HG03460 (cell line): ENCODE data around the gene DCHS2.

Experiments
- ATAC-seq: cut with Tn5 transposase; IDR thresholded peaks from one replicate; pipeline ENCODE4 v1.9.1; 2021; ENCODE audit not compliant: unreplicated experiment

DCHS2 gene

DNA sequence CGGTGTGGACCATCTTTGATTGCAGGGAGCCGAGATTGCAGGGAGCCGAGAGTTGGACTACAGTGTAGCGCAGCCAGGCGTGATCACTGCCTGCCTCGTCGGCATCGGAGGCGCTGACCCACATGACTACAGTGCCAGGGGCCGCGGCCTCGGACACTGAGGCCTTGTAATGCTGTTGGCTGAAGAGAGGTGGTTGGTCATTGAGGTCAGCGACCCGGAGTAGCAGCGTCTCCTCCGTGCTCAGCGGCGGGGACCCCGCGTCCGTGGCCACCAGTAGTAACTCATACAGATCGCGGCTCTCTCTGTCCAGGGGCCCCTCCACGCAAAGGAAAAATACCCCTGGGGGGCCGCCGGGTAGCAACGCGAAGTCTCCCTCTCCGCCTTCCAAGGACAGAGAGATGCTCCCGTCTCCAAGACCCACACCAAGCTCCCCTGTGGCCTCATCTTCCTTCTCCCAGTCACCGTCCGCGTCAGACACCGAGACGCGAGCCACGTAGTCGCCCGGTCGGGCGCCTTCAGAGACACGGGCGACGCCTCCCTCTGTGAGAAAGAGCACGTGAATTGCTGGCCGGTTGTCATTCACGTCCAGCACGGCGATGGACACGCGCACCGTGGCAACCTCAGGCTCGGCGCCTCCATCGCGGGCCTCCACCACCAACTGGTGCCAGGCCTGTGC is 1.9 kb downstream of the DCHS2 start:
- no peak for ATAC-seq

DNA sequence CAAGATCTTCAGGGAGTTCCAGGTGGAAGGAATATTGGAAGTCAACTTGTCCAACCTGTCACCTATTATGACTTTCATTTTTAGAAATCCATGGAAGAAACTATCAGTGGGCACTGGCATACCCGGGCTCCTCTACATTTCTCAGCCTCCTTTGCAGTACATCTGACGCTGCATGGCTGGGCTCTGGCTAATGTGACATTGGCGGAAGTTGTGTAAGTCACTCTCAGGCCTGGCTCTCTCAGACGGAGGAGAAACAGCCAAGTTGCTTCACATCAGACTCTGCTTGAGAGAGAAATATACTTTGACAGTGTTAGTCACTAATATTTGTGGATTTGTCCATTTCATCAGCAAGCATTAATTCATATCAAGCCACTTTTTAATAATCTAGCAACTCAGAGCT is 4.5 kb downstream of the DCHS2 start:
- no peak for ATAC-seq

DNA sequence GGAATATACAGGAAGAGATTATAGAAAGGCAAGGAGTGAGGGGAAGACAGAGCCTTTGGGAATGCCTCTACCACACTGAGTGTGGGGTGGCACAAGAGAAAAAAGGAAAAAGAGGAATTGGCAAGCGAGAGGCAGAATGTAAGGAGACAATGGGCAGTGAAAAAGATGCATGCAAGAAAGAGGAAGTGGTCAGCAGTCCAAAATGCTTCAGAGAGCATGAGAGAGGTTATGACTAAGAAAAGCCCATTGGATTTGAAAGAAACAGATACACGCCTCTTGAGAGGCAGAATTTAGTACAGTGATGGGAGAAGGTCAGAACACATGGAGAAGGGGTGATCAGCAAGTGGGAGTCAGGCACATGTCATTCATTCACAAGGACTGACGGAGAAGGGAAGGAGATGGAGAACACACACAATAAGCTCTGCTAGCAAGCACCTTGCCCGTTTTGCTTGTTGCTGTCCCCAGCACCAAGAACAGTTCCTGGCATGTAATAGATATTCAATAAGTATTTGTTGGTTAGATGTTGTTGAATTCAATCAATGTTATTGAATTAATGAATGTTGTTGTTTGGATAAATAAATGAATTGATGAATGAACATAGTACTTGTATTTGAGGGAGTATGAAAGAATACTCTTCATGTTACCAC is 6.3 kb downstream of the DCHS2 start:
- ATAC-seq = peak; percentile 97

DNA sequence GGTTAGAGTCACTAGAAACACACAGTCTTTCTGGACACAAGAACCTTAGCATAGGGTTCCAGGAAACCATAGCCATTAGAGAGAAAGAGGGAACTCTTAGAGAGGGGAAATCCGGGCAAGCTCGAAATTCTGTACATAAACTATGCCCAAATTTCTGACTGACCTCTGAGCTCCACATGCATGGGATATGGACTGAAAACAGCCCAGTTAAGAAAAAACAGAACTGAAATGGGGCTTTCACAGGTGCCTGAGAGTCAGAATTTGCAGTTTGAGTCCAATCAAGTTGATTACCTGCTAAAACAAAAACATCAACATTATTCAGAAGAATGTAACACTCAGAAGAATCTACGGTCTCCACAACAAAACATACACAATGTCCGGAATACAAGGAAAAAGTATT is 13.1 kb downstream of the DCHS2 start:
- peak; percentile 18 for ATAC-seq

DNA sequence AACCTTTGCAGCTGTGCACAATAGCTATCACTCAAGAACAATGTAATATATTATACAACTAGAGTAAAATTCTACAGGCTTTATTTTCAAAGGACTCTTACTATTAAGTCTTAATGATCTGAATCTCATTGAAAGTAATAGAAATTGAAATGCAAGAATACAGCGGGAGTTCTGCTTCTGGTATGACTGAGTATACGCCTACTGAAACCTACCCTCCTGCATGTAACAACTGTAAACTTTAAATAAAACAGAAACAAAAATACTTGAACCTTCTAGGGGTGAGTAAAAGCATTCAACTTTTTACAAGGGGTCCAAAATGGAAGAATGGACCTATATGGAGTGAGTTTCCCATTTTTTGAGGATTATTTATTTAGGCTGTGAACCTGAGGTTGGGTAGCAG is 13.5 kb downstream of the DCHS2 start:
- peak; percentile 68 for ATAC-seq

- ATAC-seq = no peak
These were observed 15.4 kb downstream of the DCHS2 start for GRCh38 chr4:154476232-154476631.

DNA sequence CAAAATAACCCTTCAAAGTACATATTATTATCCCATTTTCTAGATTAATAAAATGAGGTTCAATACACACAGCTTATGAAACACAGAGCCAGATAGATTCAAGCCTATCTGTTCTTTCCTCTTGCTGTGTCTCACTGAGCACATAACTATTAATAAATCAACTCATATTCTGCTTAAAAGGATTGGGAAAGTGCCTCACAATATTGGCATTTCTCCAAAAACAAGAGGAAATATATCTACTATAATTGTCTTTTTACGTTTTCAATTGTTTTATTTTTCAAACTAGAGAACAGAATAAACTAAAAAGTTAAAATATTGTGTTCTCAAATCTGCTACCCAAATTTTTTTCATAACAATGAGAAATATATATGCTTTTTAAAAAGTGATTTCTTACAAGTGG is 15.8 kb downstream of the DCHS2 start:
- no peak for ATAC-seq

- no peak for ATAC-seq
These were observed 18.1 kb downstream of the DCHS2 start for GRCh38 chr4:154473497-154473896.

DNA sequence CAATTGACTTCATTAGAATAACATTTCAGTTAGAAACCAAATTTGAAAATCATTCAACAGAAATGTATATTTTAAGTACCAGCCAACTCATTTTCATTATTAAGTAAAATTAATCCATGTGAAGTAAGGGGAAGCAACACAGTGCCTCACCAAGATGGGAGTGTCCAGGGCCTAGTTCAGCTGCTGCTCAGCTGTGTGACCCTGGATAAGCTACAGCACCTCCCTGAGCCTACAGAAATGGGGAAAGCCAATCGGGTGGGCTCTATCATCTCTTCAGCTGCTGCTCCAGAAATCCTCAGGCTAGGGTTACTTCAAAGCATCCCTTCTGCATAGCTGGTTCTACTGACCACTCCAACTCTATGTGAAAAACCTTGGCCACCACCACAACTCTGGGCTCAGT is 18.7 kb downstream of the DCHS2 start:
- ATAC-seq = no peak

GRCh38 chr4:154471526-154472331 is 19.9 kb downstream of the DCHS2 start:
- ATAC-seq = peak; percentile 84

DNA sequence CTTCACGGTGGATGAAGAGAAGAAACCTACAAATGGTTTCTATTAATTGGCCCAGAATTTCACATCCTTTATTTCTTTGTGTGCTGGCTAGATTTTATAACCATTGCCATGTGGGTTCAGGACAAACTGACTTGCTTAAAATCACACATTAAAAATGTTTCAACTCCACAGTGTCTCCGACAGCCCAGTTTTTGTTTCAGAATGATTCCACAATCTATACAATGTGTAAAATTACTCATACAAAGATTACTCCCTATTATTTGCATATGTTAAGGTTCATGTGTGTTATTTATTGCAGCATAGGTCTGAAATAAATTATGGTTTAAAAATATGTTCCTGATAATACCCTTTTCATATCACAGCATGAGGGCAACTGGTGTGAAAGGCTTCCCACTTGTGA is 20.6 kb downstream of the DCHS2 start:
- peak; percentile 71 for ATAC-seq

DNA sequence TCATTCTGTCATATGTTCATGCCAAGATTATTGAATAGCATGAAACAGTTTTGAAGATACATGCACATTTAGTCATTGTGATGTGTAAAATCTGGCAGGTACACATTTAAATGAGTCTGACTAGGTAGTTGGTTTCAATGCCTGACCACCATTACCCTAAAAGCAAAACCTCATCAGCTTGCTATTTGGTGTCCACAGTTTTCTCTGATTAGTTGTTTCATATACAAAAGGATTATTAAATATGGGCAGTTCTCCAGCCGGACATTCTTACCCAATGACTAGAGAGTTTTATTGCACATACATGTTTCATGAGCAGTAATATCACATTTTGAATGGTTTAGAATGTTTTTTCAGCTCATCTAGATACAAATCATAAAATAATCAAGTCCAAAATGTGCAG is 23.7 kb downstream of the DCHS2 start:
- no peak for ATAC-seq

DNA sequence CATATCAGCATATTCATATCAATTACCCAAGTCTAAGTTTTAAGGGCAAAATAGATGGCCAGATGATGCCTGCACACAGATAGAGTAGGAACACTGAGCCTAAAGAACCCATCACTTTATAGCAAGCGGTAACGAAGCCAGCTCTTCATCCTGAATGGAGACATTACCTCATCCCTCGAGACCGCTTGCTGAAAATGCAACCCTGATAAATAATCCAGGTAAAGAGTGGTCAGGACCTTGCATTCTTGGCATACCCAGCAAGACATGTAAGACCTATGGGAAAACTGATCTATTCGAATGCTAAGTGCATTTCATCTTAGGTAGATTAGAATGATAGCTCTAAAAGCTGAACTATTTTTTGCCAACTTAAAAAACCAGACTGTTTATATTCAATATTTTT is 25.3 kb downstream of the DCHS2 start:
- ATAC-seq = no peak

DNA sequence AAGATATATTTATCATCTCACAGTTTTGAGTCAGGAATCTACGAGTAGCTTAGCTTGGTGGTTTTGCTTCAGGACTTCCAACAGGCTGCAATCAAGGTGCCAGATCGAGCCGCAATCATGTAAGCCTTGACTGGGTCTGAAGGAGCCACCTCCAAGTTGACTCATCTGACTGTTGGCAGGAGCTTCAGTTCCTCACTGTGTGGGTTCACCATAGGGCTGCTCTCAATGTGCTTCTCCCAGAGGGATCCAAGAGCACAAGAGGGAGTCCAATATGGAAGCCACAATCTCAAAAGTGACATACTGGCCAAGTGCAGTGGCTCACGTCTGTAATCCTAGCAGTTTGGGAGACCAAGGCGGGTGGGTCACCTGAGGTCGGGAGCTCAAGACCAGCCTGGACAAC is 26.5 kb downstream of the DCHS2 start:
- no peak for ATAC-seq

- ATAC-seq = no peak
These were observed 26.9 kb downstream of the DCHS2 start for GRCh38 chr4:154464654-154465053.

GRCh38 chr4:154462081-154462810 is 29.4 kb downstream of the DCHS2 start:
- ATAC-seq = no peak

DNA sequence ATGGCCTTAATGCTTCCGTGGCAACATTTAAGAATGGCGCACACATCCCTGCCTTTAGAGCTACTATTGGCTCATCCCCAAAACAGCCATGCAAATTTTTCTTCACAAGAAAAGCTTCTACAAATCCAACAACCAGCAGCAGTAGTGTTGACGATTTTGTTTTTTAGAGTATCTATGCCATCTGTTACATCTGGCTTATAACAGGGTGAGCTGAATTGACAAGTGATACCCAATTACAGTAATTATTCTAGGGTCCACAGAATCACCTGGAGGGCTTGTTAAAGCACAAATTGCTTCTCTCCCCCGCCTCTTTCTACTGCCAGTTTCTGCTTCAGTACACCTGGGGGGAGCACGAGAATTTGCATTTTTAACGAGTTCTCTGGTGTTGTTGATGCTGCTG is 34.1 kb downstream of the DCHS2 start:
- no peak for ATAC-seq

GRCh38 chr4:154456889-154457288 is 34.7 kb downstream of the DCHS2 start:
- ATAC-seq = no peak

DNA sequence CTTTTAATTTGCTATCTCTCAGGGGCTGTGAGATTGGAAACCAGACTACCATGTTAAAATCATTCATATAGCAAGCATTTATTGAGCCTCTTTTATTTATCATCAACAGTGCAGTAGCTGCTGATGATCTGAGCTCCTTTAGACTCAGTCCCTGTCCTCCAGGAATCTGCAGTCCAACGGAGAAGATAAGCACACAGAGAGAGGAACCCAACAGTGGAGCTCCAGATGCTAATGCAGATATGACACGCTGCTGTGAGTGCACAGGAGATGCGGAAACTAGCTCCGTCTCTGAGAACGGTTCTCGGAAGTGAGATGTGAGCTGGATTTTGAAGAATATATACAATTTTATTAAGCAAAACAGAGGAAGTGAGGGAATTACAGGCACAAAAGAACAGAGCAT is 35.4 kb downstream of the DCHS2 start:
- ATAC-seq = no peak

DNA sequence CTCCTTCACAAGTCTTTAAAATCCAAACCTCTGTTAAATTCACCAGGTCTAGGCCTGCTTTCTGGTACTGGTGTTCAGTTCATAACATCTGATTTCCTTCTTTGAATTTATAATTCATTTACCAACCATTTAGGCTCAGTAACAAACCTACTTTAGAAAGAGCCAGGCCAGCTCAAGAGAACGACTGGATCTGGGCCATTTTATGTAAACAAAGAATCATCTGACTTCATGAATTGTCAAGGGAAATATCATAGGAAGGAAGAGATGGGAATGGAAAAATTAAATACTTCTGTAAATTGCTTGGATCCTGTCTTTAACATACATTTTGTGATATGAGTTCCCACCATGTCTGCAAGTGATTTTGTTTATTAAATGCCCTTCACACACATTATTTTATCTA is 36.5 kb downstream of the DCHS2 start:
- ATAC-seq = no peak

DNA sequence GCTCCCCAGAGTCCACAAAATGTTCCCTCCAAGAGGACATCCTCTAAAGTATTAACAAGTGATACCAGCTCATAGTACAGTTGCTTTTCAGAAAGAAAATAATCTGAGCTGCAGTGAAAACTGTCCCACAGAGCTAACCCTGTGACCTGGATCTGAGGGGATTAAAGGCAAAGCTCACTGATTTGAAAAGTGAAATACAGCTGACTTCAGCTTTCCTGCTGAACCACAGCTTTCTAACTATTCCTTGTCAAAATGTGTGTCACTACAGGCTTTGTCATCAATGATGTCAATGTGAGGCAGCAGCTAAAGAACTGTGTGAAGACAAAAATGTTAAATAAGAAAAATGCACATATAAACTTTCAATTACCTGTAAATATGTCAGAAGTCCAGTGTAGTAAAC is 36.9 kb downstream of the DCHS2 start:
- ATAC-seq = no peak
